Measurements from ENCODE around the gene PRKAG3. TPM values are rescaled to one million over a fixed set of nuclear protein-coding genes. Genes with fewer than 3 reads are reported as not detected.
A peak's percentile ranks its signal among the peaks of the same experiment; 100 is the strongest.

The PRKAG3 gene
- total and polyA plus RNA-seq, 7 experiments from 2014 or later: not detected

- H3K27me3 ChIP-seq (ENCODE audit: control insufficient read depth in 2 of 2, insufficient read depth in 2 of 2, low read length in 2 of 2): peaks cover 3 to 4% of the 10 kb centered on the region in 2 donors
- POLR2A ChIA-PET: no interaction called here
- Mint-ChIP-seq H3K27me3 (peaks cover 29 to 78% (median 42%) of the 10 kb centered on the region in 5 donors), H3K9me3 (no peaks in the 10 kb centered on the region), H3K4me3 (no peak overlapping the region), H3K4me1 (peaks cover 7 to 22% (median 16%) of the 10 kb centered on the region in 7 donors), H3K36me3 (peaks cover 0 to 1% (median 0%) of the 10 kb centered on the region in 5 donors), H3K27ac (no peak overlapping the region)
- DNase-seq (no peak), ATAC-seq (no peak)
- intact Hi-C loops (cut with micrococcal nuclease): no loop called here
- H3K36me3 ChIP-seq (ENCODE audit: control insufficient read depth in 2 of 3, insufficient read depth in 3 of 3, low read length in 3 of 3): no peaks in the 10 kb centered on the region
- CTCF ChIA-PET: no interaction called here
- no peaks in the 10 kb centered on the region for H3K9me3 ChIP-seq (ENCODE audit: control insufficient read depth in 2 of 3, low read length in 3 of 3)
- H3K4me1 ChIP-seq (ENCODE audit: control insufficient read depth in 2 of 2, insufficient read depth in 2 of 2, low read length in 2 of 2): peaks cover 5 to 17% of the 10 kb centered on the region in 2 donors
- H3K4me3 ChIP-seq (ENCODE audit: low read length): no peak overlapping the region
- no peak overlapping the region for H3K27ac ChIP-seq (ENCODE audit: low read depth, low read length)
Observed at GRCh38 chr2:218867900-218868299, 36.3 kb upstream of the PRKAG3 start.

- Histone ChIP-seq H3K9me3 (ENCODE audit: control insufficient read depth in 2 of 3, low read length in 3 of 3) (no peaks in the 10 kb centered on the region), H3K4me3 (ENCODE audit: low read length) (no peak overlapping the region), H3K27ac (ENCODE audit: low read depth, low read length) (no peak overlapping the region), H3K27me3 (ENCODE audit: control insufficient read depth in 2 of 2, insufficient read depth in 2 of 2, low read length in 2 of 2) (peaks cover 3 to 4% of the 10 kb centered on the region in 2 donors), H3K36me3 (ENCODE audit: control insufficient read depth in 2 of 3, insufficient read depth in 3 of 3, low read length in 3 of 3) (no peaks in the 10 kb centered on the region), H3K4me1 (ENCODE audit: control insufficient read depth in 2 of 2, insufficient read depth in 2 of 2, low read length in 2 of 2) (peaks cover 0 to 7% of the 10 kb centered on the region in 2 donors)
- ChIA-PET CTCF (interaction anchor here (0.8 kb wide), 1 partner anchor 28 kb away, joined by 3 read pairs; no protein-coding TSS in a partner anchor), POLR2A (no interaction called here)
- ATAC-seq: no peak
- Mint-ChIP-seq H3K27me3 (peaks cover 30 to 78% (median 44%) of the 10 kb centered on the region in 5 donors), H3K4me1 (peaks cover 2 to 16% (median 11%) of the 10 kb centered on the region in 7 donors), H3K4me3 (no peak overlapping the region), H3K9me3 (no peaks in the 10 kb centered on the region), H3K36me3 (no peaks in the 10 kb centered on the region), H3K27ac (no peak overlapping the region)
- no peak for DNase-seq
- intact Hi-C loops (cut with micrococcal nuclease): no loop called here
Observed at GRCh38 chr2:218865999-218866398, 34.4 kb upstream of the PRKAG3 start.

GRCh38 chr2:218865396-218865795 lies 33.8 kb upstream of the PRKAG3 start:
- Histone ChIP-seq H3K4me3 (ENCODE audit: low read length) (no peak overlapping the region), H3K4me1 (ENCODE audit: control insufficient read depth in 2 of 2, insufficient read depth in 2 of 2, low read length in 2 of 2) (peaks cover under 1 to 10% of the 10 kb centered on the region in 2 donors), H3K36me3 (ENCODE audit: control insufficient read depth in 2 of 3, insufficient read depth in 3 of 3, low read length in 3 of 3) (no peaks in the 10 kb centered on the region), H3K27me3 (ENCODE audit: control insufficient read depth in 2 of 2, insufficient read depth in 2 of 2, low read length in 2 of 2) (peaks cover 3 to 9% of the 10 kb centered on the region in 2 donors), H3K27ac (ENCODE audit: low read depth, low read length) (no peak overlapping the region), H3K9me3 (ENCODE audit: control insufficient read depth in 2 of 3, low read length in 3 of 3) (no peaks in the 10 kb centered on the region)
- POLR2A ChIA-PET: no interaction called here
- Mint-ChIP-seq H3K27ac (no peak overlapping the region), H3K4me1 (peaks cover 5 to 17% (median 11%) of the 10 kb centered on the region in 7 donors), H3K4me3 (no peak overlapping the region), H3K36me3 (no peaks in the 10 kb centered on the region), H3K9me3 (no peaks in the 10 kb centered on the region), H3K27me3 (peaks cover 35 to 77% (median 49%) of the 10 kb centered on the region in 5 donors)
- ATAC-seq (no peak), DNase-seq (no peak)
- CTCF ChIA-PET: interaction anchor here (0.8 kb wide), 1 partner anchor 29 kb away, joined by 3 read pairs; no protein-coding TSS in a partner anchor
- intact Hi-C loops (cut with micrococcal nuclease): no loop called here

- H3K4me3 ChIP-seq (ENCODE audit: low read length): no peak overlapping the region
- H3K36me3 ChIP-seq (ENCODE audit: control insufficient read depth in 2 of 3, insufficient read depth in 3 of 3, low read length in 3 of 3): no peaks in the 10 kb centered on the region
- peaks cover 4 to 26% of the 10 kb centered on the region in 2 donors for H3K27me3 ChIP-seq (ENCODE audit: control insufficient read depth in 2 of 2, insufficient read depth in 2 of 2, low read length in 2 of 2)
- H3K4me1 ChIP-seq (ENCODE audit: control insufficient read depth in 2 of 2, insufficient read depth in 2 of 2, low read length in 2 of 2): peaks cover 6 to 24% of the 10 kb centered on the region in 2 donors
- H3K27ac ChIP-seq (ENCODE audit: low read depth, low read length): no peak overlapping the region
- DNase-seq: no peak
- H3K9me3 ChIP-seq (ENCODE audit: control insufficient read depth in 2 of 3, low read length in 3 of 3): no peaks in the 10 kb centered on the region
- Mint-ChIP-seq H3K9me3 (no peaks in the 10 kb centered on the region), H3K27me3 (peaks cover 52 to 72% (median 65%) of the 10 kb centered on the region in 5 donors), H3K4me1 (peaks cover 9 to 26% (median 21%) of the 10 kb centered on the region in 7 donors), H3K36me3 (no peaks in the 10 kb centered on the region), H3K4me3 (no peak overlapping the region), H3K27ac (no peak overlapping the region)
- ChIA-PET CTCF (interaction anchor here (1.6 kb wide), 1 partner anchor 13 kb away, joined by 5 read pairs; no protein-coding TSS in a partner anchor), POLR2A (no interaction called here)
- no peak for ATAC-seq
- intact Hi-C loops (cut with micrococcal nuclease): no loop called here
Observed at GRCh38 chr2:218863021-218863520, 31.5 kb upstream of the PRKAG3 start.

- Mint-ChIP-seq H3K27ac (peak overlapping the region in 1 of 9 donors; percentile 1), H3K4me1 (peaks cover 9 to 26% (median 22%) of the 10 kb centered on the region in 7 donors), H3K9me3 (no peaks in the 10 kb centered on the region), H3K4me3 (peak overlapping the region in 6 of 10 donors; percentile 42 to 85 (median 73)), H3K27me3 (peaks cover 59 to 79% (median 70%) of the 10 kb centered on the region in 5 donors), H3K36me3 (no peaks in the 10 kb centered on the region)
- Histone ChIP-seq H3K9me3 (ENCODE audit: control insufficient read depth in 2 of 3, low read length in 3 of 3) (no peaks in the 10 kb centered on the region), H3K27me3 (ENCODE audit: control insufficient read depth in 2 of 2, insufficient read depth in 2 of 2, low read length in 2 of 2) (peaks cover 8 to 31% of the 10 kb centered on the region in 2 donors), H3K4me3 (ENCODE audit: low read length) (no peak overlapping the region), H3K27ac (ENCODE audit: low read depth, low read length) (no peak overlapping the region), H3K4me1 (ENCODE audit: control insufficient read depth in 2 of 2, insufficient read depth in 2 of 2, low read length in 2 of 2) (peaks cover 6 to 24% of the 10 kb centered on the region in 2 donors), H3K36me3 (ENCODE audit: control insufficient read depth in 2 of 3, insufficient read depth in 3 of 3, low read length in 3 of 3) (no peaks in the 10 kb centered on the region)
- peak in 1 of 9 donors; percentile 19 for DNase-seq
- no peak for ATAC-seq
- CTCF ChIA-PET: no interaction called here
- POLR2A ChIA-PET: no interaction called here
- intact Hi-C loops (cut with micrococcal nuclease): no loop called here
Observed at GRCh38 chr2:218861645-218862318, 30.2 kb upstream of the PRKAG3 start.

GRCh38 chr2:218860950-218861381 lies 29.4 kb upstream of the PRKAG3 start:
- Histone ChIP-seq H3K4me3 (ENCODE audit: low read length) (no peak overlapping the region), H3K36me3 (ENCODE audit: control insufficient read depth in 2 of 3, insufficient read depth in 3 of 3, low read length in 3 of 3) (no peaks in the 10 kb centered on the region), H3K9me3 (ENCODE audit: control insufficient read depth in 2 of 3, low read length in 3 of 3) (no peaks in the 10 kb centered on the region), H3K27ac (ENCODE audit: low read depth, low read length) (no peak overlapping the region), H3K27me3 (ENCODE audit: control insufficient read depth in 2 of 2, insufficient read depth in 2 of 2, low read length in 2 of 2) (peaks cover 8 to 31% of the 10 kb centered on the region in 2 donors), H3K4me1 (ENCODE audit: control insufficient read depth in 2 of 2, insufficient read depth in 2 of 2, low read length in 2 of 2) (peaks cover 6 to 24% of the 10 kb centered on the region in 2 donors)
- no peak overlapping the region for H3K27ac Mint-ChIP-seq
- peaks cover 9 to 28% (median 22%) of the 10 kb centered on the region in 7 donors for H3K4me1 Mint-ChIP-seq
- peak in 1 of 9 donors; percentile 21 for DNase-seq
- ATAC-seq: peak; percentile 49
- no peaks in the 10 kb centered on the region for H3K36me3 Mint-ChIP-seq
- peak overlapping the region in 9 of 10 donors; percentile 30 to 85 (median 66) for H3K4me3 Mint-ChIP-seq
- peaks cover 66 to 83% (median 76%) of the 10 kb centered on the region in 5 donors for H3K27me3 Mint-ChIP-seq
- POLR2A ChIA-PET: no interaction called here
- H3K9me3 Mint-ChIP-seq: no peaks in the 10 kb centered on the region
- CTCF ChIA-PET: no interaction called here
- intact Hi-C loops (cut with micrococcal nuclease): no loop called here

Data from naive thymus-derived CD4-positive, alpha-beta T cell (primary cell).